GM19351 (cell line): ENCODE results near the gene ABCD4.

ENCODE experiments used
- ATAC-seq: cut with Tn5 transposase; IDR thresholded peaks from one replicate; pipeline ENCODE4 v1.9.1; 2021; ENCODE audit warnings: mild to moderate bottlenecking, moderate library complexity; ENCODE audit not compliant: unreplicated experiment

The ABCD4 gene

DNA sequence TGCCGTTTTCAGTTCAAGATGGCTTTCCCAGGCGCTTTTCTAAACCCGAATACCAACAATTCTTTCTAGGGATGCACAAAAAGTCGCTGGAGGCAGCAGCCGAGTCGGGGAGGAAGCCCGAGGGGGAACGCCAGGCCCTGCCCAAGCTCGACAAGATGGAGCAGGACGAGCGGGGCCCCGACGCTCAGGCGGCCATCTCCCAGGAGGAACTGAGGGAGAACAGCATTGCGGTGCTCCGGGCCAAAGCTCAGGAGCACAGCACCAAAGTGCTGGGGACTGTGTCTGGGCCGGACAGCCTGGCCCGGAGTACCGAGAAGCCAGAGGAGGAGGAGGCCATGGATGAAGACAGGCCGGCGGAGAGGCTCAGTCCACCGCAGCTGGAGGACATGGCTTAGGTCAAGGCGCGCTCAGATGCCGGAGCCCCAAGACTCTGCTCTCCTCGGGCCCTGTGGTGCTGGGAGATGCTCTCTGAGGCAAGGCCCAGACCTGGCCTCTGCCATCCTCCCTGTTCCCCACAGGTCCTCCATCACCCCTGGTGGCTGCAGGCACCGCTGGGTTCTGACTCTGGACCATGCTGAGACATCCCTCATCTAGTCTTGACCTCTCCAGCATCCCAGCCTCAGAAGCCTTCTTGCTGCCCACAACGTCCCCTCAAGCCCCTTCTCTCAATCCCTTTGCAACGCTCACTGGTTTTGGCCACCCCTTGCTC is 42.1 kb downstream of the ABCD4 start:
- ATAC-seq = no peak

DNA sequence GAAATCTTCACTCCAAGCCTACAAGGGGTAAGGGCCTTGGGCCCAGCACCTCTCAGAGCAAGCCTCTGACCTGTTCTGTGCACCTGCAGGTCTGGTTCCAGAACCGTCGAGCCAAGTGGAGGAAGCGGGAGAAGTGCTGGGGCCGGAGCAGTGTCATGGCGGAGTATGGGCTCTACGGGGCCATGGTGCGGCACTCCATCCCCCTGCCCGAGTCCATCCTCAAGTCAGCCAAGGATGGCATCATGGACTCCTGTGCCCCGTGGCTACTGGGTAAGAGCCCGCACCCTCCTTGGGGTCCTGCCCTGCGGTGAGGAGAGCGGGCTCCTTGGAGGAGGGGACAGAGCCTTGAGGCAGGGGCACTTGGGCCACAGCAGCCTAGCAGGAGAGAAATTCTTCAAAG is 43.2 kb downstream of the ABCD4 start:
- ATAC-seq = no peak

DNA sequence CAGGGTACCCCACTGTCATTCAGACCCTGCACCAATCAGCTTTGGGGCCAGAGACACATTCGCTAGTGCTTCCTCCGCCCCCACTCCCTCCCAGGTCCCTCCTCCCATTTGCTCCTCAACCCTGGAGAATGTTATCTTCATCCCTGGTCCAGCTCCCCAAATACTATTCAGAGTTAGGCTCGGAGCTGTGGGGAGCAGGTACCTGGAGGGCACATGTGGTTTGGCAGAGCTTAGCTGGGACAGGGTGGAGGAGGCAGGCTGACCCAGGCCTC is 44.0 kb downstream of the ABCD4 start:
- ATAC-seq = no peak

DNA sequence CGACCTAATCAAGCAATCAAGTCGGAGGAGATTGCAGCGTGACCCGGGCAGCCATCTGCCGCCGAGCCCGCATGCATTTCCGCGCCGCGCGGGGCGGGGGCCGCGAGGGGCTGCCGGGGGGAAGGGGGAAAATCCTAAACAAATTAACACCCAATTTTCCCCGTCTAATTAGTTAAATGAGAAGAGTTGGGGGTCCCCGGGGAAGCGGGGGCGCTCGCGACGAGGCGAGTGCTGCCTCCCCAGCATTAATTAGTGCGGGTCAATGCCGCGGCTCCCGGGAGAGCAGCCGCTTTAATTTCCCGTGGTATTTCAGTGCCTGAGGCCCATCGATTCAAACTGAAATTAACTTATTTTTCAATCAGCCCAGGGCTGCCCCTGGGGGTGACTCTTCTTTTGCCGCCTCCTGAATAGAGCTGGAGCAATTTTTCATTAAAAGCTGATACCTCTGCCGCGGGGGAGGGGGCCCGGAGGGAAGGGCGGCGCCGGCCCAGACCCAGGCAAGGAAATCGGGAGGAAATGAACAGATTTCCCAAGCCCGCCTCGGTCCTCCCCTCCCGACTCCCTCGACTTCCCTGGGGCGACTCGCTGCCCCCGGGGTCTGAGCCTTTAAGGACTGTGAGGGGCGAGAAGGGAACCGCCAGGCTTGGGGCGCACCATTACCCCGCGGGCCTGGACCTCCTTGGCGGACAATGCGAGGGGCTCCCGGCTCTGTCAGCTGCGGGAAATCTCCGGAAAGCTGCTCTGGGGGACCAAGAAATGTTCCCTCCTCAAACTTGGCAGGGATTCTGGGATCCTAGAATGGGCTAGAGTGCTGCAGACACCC is 44.6 kb downstream of the ABCD4 start:
- no peak for ATAC-seq

DNA sequence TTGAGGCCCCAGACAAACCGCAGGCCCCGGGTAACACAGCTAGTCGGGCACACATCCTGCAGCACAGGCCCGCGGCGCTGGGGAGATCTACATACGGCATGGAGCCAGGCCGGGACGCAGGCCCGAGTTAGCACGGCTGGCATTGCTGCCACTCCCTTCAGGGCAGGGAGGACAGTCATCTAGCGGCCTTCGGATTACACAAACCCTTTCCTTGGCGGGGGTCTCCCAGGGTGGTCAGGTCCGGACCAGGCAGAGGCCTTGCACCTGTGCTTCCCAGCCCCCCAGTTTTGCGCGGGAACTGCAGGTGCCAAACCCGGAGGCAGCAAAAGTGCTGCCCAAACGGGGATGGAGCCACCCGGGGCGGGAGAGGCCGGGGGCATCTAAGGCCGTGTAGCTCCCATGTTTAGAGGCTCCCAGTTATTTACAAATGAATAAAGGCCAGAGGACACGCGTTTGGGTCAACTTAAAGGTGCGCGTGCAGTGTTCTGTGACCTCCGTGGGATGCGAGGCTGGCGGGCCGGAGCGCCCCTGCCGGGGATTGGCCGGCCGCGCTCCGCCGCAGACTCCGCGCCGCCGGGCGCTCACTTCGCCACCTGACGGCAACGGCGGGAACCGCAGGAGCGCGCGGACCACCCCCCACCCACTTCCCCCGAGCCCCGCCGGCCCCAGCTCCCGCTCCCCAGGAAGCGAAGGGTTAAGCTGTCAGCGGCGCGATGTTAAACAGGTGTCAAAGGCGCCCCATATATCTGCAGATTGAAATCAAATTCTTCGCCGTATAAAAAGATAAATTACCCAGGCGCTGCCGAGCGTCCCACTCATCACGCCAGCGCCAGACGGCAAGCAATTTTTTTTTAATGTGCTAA is 45.4 kb downstream of the ABCD4 start:
- ATAC-seq = peak; percentile 59

DNA sequence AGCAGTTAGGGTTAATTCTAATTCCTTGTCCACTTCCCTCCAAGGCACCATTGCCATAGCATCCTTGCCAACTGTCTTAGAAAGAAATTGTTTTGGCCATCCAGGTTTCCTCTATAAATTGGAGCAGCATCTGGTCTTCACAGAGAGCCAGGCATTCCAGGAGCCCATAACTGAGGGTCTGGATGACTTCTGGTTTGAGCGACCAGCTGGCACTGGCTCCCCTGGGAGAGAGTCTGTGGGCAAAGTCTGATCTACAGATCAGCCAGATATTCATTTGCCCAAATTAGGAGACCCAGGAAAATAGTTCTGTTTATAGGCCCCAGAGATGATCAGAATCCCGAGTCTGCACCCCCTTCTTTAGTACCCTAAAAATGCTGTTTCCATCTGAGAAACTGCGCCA is 47.5 kb downstream of the ABCD4 start:
- no peak for ATAC-seq

DNA sequence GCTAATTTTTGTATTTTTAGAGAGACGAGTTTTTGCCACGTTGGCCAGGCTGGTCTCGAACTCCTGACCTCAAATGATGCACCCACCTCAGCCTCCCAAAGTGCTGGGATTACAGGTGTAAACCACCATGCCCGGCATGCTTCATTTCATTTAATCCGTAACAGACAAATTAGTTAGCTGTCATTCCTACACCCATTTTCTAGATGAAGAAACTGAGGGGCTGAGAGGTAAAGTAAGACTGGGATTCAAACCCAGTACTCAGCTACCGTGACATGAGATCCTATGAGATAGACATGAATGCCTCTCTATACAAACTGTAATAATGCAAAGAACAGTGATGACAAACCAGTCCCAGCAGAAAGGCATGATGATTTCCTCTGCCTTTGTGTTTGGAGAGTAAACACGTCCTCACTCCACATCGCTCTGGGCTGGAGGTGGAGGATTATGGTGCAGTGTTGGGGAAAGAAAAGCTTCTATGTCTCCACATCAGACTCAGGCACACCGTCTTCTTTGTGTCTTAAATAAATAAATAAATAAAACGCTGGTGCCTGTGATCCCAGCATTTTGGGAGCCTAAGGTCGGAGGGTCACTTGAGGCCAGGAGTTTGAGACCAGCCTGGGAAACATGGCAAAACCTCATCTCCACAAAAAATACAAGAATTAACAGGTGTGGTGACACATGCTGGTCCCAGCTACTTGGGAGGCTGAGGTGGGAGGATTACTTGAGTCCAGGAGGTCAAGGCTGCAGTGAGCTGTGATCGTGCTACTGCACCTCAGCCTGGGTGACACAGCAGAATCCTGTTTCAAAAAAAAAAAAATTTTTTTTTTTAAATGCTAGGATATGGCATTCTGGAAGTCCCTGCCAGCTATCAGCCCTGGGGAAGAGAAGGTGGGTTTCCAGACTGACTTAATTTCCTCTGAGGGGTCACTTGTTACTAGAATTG is 53.0 kb downstream of the ABCD4 start:
- ATAC-seq = no peak

DNA sequence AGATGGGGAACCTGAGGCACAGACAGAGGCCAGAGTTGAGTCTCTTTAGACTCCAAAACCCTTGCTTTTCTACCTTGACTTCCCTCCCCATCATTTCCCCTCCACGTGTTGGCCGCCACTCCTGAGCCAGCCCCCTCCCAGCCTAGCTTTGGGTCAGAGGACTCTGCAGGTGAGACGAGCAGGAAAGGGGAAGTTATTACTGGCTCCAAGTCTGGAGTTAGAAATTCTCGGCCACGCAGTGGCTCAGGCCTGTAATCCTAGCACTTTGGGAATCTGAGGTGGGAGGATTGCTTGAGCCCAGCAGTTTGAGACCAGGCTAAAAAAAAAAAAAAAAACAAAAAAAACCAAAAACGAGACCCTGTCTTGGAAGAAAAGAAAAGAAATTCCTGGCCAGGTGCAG is 54.7 kb downstream of the ABCD4 start:
- no peak for ATAC-seq

DNA sequence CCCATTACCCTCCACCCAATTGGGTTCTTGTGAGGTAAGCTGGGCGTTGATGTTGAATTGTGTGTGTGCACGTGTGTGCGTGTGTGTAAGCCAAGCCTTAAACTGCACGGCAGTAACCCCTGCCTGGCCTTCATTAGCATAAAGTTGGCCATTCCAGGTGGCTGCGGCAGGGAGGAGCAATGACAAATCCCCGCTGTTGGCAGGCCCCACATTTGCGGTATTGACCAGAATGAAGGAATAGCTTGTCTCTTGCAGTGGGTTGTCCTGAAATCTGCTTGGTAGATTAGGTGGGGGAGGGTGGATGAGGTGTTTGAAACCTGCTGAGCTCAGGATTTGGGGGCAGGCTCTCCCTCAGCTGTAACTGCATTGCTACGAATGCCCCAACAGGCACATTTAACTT is 56.2 kb downstream of the ABCD4 start:
- no peak for ATAC-seq

DNA sequence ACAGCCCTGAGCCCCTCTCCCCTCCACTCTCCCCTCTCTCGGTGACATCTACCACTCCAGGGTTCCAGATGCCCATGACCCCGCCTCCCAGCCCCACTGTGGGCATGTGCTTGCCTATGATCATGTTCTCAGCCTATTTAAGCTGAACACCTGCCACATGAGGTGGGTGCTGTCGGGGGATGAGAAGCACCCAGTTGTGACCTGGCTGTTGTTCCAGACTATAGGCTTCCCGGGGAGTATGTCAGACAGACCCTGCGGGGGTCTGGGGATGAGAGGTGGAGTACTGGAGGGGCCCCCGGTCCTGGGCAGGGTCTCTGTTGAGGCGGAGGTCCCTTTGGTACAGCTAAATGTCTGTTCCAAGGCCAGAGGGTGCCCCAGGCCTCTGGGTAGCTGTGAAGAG is 57.4 kb downstream of the ABCD4 start:
- ATAC-seq = no peak

DNA sequence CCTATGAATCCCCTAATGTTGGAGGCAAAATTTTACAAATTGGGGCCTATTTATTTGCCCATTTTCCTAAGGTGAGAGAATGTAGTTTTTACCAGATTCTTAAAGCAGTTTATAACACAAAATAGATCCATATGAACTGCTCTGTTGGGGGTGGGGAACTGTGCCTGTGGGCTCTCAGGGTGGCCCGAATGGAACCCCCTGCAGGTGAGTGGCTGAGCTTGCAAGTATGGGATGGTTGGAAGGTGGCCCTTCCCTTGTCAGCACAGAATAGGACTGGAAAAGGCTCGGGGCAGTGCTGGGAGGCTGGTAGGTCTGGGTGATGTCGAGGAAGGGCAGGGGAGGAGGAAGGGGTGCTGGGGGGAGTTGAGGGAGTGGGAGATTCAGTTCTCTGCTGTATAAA is 58.6 kb downstream of the ABCD4 start:
- ATAC-seq = no peak

DNA sequence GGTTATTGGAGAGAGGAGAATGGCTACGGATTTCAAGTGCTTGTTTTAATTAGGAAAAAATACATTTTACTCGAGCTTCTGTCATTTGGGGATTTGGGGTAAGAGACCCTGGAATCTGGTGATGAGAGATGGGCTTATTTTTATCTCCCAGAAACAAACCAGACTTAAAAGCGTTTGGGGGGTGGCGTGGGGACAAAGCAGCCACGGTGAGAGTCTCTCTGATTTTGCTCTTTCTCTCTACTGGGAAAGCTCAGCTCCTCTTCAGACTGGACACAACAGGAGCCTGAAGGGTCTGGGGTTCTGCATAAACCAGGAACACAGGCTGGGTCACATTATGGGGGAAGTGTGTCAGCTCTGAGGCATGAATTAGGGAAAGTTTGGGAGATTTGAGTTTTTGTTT is 59.7 kb downstream of the ABCD4 start:
- no peak for ATAC-seq

DNA sequence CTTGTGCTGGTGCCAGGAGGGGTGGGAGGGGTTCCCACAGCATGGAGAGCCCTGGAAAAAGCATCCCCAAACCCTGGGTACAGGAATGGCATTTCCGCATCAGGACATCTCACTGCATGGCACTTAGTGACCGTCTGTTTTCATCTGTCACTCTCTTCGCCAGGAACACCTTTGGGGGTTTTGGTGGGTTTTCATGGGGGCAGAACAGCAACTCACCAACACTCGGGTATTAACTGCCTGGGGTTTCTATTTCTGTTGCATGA is 60.0 kb downstream of the ABCD4 start:
- ATAC-seq = no peak

DNA sequence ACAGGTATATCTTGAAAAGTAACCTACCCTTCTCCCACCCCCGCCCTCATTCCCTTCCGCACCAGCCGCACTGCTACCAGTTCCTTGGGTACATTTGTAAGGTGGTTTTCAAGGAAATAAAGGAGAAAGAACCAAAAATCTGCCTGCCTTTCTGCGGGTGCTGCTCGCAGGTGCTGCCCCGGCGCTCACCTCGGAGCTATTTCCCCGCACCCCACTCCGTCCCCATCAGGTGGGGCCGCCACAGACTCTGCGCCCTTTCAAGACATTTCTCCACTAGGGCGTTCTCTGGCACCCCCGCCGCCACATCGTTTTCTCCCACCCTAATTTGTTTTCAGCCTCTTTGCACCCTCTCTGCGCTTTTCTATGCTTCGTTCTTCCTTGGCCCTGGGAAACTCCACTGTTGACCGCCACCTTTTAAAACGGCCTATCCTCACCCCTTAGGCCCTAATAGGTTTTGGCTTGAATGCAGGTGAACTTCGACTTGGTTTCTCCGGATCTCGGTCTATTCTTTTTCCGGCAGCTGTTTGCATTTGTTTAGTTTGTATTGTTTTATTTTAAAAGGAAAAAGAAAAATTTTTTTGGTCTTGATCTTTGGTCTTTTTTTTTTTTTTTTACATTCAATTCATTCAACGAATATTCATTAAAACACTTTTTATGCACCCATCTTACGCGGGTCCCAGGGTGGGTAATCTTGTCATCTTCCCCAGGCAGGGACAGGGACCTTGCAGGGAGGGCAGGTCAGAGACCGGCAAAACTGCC is 60.5 kb downstream of the ABCD4 start:
- no peak for ATAC-seq

DNA sequence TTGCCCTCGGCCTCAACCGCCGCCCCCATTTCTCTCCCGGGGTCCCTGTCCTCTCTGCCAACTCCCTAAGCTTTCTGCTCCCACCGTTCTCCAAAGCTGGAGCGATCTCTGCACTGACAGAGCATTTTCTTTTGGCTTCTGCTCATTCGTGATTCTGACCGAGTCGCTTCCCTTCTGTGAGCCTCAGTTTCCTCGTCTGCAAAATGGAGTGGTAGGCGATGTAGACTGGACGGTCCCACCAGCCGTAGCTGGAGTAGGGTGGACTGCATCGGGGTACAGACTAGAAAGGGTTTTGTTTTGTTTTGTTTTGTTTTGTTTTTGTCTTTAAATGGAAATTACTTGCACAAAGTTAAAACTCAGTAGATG is 61.1 kb downstream of the ABCD4 start:
- no peak for ATAC-seq

DNA sequence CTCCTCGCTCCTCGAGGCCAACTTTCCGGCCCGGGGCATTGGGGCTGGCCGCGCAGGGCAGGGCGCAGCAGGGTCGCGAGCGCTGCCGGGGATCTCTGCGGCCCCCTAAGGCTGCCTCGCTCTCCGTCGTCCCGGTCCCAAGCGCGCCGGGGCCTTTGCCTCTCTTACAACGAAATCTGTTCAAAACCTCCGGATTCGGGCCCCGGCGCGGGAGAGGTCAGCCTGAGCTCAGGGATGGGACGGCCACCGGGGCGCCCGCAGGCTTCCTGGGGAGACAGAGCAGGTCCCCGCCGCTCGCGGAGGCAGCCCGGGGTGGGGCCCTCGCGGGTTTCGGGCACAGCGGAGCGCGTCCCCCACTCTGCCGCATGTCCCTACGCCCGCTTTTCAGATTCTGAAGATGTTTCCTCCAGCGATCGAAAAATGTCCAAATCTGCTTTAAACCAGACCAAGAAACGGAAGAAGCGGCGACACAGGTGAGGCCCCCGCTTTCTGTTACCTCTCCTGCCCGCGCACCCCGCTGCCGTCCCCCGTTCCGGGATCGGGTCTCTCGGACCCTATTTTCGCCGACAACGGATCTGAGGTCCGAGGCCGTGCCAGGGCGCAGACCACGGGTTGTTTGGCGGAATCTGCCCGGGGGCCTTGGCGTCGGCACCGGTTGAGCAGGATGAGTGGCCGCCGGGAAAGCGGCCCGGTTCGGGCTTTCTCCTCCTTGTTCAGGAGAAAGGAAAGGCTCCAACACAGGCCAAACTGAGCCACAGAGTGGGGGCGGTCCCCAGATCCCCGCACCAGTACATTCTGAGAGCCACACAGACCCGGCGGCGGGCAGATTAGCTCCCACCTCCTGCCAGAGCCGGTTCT is 61.7 kb downstream of the ABCD4 start:
- no peak for ATAC-seq

DNA sequence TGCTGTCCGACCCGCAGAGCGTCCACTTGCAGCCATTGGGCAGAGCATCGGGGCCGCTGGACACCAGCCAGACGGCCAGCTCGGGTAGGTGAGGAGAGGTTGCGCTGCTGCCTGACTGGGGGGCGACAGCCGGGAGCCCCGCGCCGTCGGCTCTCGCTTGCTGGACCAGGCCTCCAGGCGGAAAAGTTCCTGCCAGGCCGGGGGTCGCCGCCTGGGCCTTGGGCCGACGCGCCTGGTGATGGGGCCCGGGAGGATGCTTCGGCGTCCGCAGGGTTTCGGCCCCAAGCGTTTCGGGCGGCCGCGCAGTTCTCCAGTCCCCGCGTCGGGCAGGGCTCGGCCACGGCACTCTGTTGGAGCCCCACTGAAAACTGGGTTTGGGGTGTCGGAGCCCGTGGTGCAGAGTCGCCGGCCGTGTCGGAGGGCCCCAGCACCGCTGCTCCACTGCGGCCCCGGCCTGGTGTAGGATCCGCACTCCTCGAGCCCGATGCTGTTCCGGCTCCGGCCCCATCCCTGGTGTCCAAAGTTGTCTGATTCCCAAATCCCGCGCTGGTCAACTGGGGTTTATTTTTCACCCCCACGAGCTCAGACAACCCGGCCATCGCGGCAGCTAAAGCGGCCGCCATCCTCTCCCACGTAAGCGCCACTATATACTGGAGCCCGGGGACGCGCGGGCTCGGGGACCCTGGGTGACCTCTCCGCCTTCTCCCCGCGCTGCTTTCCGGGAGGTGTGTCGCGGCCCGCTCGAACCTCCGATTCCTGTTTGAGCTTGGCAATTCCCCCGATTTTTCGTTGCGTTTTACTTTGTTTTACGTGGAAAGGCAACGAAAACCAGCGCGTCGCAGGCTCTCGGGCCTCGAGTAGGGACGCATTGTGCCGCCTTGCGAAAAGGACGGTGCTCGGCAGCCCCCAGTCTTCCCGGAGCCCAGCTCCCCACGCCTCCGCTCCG is 62.6 kb downstream of the ABCD4 start:
- no peak for ATAC-seq
